CD4-positive, alpha-beta T cell treated with Interleukin-6 for 4 hours (primary cell): ENCODE data around the gene NEK8.
"Not testable (repeated sequence)": the region's sequence is repeated elsewhere in the genome, so short reads cannot be mapped to it uniquely, and the experiment has no call there.

Experiments
- DNase-seq: peaks from one replicate; pipeline ENCODE4 v3.0.0-alpha.2; 2020; ENCODE audit warnings: mixed read lengths

NEK8 gene

DNA sequence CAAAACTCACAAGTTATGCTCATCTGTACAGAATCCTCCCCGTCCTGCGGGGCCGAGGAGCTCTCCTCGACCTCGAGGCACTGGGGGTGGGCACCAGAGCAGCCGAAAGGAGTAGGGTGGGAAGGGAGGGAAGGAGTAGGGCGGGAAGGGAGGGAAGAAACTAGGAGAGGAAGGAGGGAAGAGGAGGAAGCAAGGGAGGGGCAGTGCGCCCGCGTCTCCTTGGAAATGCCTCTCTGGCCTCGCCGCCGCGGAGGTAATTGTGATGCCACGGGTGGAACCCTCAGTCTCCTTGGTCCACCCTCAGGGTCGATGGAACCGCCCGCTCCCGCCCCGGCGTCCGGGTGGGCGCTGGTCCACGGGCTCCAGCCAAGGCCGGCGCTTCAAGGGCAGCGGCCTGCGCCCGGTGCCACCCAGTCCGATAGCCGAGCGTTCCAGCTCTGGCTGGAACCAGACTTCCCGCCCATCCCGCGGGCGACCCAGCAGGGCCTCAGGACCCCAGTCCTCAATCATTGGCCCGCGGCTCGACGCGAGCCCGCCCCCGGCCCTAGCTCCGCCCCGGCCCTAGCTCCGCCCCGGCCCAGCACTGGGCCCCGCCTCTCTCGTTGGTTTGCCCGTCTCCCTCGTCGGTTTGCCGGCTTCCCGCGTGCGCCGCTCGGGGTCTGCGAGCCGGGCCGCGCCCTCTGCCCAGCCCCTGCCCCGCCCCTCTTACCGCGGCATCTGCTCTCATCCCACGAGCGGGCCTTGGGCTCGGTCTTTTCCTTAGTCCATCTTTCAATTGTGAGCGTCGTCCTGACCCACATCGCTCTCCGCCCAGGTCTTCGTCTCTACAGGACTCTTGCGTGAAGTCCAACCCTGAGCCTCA is 17.5 kb upstream of the NEK8 start:
- DNase-seq, result peak; percentile 93

DNA sequence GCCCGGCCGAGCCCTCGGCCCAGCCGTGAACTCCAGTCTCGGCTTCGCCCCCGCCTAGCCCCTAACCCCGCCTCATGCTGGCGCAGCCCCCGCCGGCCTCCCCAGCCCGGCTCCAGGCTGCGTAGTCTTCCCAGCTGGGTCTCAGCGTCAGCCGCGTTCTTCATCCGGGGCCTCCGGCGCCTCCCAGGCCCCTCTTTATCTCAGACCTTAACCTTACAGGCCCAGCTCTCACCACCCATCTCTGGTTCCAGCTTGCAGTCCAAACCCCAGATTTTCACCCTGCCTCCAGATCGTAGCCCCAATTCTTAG is 16.9 kb upstream of the NEK8 start, which contains the start of gene PROCA1:
TSS of gene PROCA1 (minus strand) at position 166 of the 309 bp plus-strand sequence. CDS start 228 bp downstream, outside the sequence.
- DNase-seq, result peak; percentile 53

DNA sequence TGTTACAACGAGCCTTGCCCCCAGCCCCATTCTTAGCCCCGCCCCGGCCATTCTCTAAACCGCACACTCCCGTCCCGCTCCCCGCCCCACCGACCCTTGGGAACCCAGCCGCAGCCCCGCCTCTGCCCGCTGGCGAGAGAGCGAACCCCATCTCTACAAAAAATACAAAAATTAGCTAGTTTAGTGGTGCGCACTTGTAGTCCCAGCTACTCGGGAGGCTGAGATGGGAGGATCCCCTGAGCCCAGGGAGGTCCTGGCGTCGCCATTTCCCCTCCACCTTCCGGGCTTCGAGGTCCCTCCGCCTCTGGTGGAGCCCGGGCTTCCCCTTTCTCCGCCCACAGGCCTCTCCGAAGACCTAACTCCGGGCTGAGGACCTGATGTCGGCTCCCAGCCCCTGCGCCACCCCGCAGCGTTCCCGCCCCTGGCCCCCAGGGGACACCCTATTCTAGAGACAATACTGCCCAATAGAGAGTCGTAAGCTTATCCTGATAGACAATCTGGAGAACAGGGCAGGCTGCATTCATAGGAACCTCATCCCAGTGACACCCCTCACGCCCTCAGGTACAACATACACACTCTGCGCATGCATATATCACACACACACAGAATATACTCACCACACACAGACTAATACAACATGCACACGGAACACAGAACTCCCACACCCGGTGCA is 16.4 kb upstream of the NEK8 start:
- DNase-seq, result peak; percentile 74

- no peak for DNase-seq
Measured at GRCh38 chr17:28712705-28713415, 15.7 kb upstream of the NEK8 start.

DNA sequence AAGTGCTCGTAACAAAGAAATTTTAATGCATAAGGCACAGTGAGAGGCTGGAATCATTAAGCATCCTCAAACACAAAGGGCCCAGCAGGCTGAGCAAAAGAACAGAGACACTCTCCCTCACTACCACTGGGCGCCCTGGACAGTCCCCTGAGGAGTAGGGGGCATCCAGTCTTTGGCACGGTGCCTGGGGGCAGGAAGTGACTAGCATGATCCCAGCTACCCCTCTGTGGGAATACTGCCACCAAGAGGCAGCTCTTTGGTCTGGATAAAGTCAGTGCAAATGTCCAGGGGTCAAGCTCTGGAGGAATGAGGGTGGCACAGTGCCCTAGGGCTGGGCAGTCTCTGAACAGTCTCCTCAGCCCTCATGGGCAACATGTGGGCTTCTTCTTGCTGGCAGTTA is 14.3 kb upstream of the NEK8 start:
- no peak for DNase-seq

GRCh38 chr17:28715217-28715616 is 13.4 kb upstream of the NEK8 start:
- DNase-seq, result no peak

DNA sequence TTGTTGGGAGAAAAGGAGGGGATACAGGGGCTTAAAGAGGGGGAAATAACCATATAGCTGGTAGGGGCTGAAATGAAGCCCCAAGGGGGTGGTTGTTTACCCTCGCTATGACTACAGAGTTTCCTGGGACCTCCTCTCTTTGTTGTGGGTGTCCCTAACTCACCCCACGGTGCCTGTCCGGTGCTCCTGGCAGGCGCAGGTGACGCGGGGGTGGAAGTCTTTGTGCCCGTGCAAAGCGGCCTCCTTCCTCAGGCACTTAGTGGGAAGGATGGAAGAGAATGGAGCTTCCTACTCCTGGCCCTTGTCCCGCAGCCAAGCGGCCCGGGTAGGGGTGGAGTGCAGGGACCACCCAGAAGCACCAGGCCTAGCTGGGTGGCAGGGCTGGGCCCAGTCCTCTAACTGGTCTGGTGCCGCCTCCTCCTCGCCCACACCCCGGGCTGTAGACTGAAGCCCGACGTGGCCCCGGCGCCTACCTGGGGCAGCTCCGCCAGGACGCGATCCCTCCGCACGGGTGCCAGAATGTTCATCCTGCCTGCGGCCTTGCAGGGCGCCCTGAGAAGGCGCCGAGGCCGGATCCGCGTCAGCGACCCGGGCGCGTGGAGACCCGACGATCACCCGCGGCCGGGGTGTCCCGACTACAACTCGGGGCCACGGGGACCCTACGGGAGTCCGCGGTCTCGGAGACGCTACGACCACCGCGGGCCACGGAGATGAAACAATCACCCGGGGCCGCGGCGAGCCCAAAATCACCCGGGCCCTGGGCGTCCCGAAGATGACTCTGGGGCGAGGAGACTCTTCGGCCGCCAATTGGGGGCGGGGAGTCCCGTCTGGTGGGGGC is 11.6 kb upstream of the NEK8 start:
- no peak for DNase-seq

GRCh38 chr17:28717578-28718332 is 10.8 kb upstream of the NEK8 start, which contains the start of gene RAB34:
TSS of gene RAB34 (minus strand) at chr17:28717868. CDS start at chr17:28717266, 602 bp downstream.
- DNase-seq, result no peak

- DNase-seq, result no peak
Measured at GRCh38 chr17:28718333-28719020, 10.1 kb upstream of the NEK8 start.

GRCh38 chr17:28719021-28719433 is 9.6 kb upstream of the NEK8 start:
- no peak for DNase-seq

GRCh38 chr17:28720247-28720996 is 8.2 kb upstream of the NEK8 start:
- no peak for DNase-seq

GRCh38 chr17:28720997-28721329 is 7.6 kb upstream of the NEK8 start:
- DNase-seq, result not testable (repeated sequence)

DNA sequence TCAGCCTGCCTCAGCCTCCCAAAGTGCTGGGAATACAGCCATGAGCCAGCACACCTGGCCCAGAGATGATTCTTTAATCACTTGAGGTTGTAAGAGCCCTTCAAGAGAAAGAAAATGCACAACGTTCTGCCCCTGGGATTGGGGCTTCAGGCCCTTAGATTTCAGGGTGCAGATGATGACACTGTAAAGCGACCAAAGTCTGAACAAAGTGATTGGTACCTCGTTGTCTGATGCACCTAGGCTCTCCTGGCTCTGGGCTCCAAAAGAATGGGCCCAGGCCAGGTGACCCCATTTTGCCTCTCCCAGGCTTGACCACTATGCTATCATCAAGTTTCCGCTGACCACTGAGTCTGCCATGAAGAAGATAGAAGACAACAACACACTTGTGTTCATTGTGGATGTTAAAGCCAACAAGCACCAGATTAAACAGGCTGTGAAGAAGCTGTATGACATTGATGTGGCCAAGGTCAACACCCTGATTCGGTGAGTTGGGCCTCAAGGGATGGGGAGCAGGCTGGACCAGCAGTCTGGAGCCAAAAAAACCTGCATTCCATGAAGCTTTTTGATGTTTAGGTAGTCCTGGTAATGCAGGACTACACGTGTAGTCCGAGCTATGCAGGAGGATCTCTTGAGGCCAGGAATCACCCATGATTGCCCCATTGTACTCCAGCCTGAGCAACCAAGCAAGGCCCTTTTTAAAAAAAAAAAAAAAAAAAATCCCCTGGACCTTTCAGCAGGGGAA is 6.0 kb upstream of the NEK8 start:
- DNase-seq, result no peak

- DNase-seq, result no peak
Measured at GRCh38 chr17:28723159-28723835, 5.3 kb upstream of the NEK8 start.

- not testable (repeated sequence) for DNase-seq
Measured at GRCh38 chr17:28723836-28724499, 4.6 kb upstream of the NEK8 start.

DNA sequence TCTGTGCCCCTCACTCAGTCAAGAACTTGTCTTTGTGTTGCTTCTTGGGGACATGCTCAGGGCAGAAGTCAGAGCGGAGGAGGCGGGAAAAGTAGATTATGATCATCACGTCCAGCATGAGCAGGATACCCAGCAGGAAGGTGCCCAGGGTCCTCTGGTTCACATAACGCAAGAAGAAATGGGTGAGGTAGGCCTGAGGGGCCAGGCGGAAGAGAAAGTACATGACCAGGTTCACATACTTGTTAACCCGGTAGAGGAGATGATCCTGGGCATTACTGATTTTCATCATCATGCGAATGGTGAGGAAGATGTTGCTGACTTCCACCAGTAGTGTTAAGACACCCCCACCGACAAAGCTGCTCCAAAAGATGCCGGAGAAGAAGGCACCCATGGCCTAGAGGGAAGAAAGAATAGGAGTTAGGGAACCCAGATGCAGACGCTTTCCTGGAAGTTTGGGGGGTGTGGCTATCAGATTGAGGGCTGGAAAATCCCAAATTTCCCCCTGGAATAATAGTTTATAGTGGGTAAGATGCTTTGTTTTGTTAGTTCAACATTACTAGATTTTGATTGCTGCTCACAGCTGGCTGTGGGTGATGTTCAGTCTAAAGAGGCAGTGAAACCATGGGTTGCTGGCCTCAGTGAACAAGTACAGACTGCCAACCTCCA is 4.0 kb upstream of the NEK8 start:
- no peak for DNase-seq

DNA sequence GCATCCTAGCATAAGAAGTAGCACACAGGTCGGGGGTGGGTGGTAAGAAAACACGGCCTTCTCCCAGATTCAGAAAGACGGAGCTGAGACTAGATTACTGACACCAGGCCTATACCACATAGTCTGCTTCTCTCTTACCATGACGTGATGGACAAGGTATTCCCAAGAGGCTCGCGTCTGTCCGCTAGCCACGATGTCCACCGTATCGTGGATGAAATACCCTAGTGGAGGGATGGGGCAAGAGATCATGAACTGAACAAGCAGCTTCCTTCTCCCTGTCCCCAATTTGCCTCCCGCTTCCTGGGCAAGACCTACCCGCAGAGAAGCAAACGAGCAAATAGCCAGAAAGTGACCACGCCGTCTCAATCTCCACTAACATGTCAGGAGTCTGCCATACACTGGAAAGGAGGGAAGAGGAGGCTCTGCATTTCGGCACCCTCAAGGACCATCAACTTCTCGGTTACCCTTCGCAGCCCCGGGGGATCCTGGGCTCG is 3.4 kb upstream of the NEK8 start:
- no peak for DNase-seq
